WERI-Rb-1 (cell line): ENCODE results near the gene PPP1R37.

Source experiments
- DNase-seq: peaks from one replicate; pipeline ENCODE4 v3.0.0-alpha.2; 2020
- H3K27ac ChIP-seq: fragments of 250-450 bp; sonication (Bioruptor Pico); 2 replicates; pipeline ENCODE4 v1.5.1; 2020; ENCODE audit warnings: mild to moderate bottlenecking, moderate library complexity
- H3K27me3 ChIP-seq: fragments of 250-450 bp; sonication (Bioruptor Pico); 2 replicates; pipeline ENCODE4 v1.5.1; 2021; ENCODE audit warnings: mild to moderate bottlenecking, low read depth, moderate library complexity; ENCODE audit not compliant: insufficient read depth, severe bottlenecking
- H3K36me3 ChIP-seq: fragments of 250-450 bp; sonication (Bioruptor Pico); 2 replicates; pipeline ENCODE4 v1.5.1; 2020; ENCODE audit warnings: mild to moderate bottlenecking, moderate library complexity
- H3K4me3 ChIP-seq: 2 replicates; pipeline ENCODE4 v1.5.1; 2011; ENCODE audit warnings: low read depth, mild to moderate bottlenecking, control low read depth, low read length
- H3K9me3 ChIP-seq: fragments of 250-450 bp; sonication (Bioruptor Pico); 2 replicates; pipeline ENCODE4 v1.5.1; 2021; ENCODE audit warnings: mild to moderate bottlenecking, moderate library complexity; ENCODE audit not compliant: severe bottlenecking
- TF ChIP-seq, protein P1 (sequence below): IDR thresholded peaks from 2 replicates; pipeline ENCODE4 v1.5.1; 2011; ENCODE audit warnings: low read depth, mild to moderate bottlenecking, control low read depth, inconsistent platforms, low read length

PPP1R37 gene

DNA sequence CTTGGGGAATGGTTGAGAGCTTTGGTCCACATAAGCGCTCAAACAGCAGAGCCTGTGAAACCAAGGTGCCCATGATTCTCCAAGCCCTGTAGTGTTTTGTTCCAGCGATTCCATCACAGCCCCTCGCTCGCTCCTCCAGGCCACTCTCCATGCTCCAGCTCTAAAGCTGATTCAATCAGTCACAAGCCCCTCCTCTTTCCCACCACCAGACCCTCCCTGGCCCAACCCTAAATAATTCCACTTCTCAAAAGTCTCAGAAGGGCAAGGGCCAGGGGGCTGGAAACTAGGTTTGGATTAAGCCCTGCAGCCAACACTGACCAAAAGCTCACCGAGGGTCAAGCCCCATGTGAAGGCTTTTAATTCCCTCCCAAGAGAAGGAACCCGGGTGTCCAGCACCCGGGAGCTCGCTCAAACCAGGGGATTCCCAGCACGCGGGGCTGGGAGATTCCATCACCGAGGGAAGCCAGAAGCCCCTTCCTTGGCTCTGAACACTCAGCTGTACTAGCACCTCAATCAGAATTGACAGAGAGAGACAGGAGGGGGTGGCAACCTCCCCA is 18.2 kb upstream of the PPP1R37 start:
- H3K9me3 ChIP-seq: no peaks in the 10 kb centered on the region
- TF ChIP-seq, protein P1, sequence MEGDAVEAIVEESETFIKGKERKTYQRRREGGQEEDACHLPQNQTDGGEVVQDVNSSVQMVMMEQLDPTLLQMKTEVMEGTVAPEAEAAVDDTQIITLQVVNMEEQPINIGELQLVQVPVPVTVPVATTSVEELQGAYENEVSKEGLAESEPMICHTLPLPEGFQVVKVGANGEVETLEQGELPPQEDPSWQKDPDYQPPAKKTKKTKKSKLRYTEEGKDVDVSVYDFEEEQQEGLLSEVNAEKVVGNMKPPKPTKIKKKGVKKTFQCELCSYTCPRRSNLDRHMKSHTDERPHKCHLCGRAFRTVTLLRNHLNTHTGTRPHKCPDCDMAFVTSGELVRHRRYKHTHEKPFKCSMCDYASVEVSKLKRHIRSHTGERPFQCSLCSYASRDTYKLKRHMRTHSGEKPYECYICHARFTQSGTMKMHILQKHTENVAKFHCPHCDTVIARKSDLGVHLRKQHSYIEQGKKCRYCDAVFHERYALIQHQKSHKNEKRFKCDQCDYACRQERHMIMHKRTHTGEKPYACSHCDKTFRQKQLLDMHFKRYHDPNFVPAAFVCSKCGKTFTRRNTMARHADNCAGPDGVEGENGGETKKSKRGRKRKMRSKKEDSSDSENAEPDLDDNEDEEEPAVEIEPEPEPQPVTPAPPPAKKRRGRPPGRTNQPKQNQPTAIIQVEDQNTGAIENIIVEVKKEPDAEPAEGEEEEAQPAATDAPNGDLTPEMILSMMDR: no peak
- peak overlapping the region; percentile 58 for H3K27ac ChIP-seq
- H3K27me3 ChIP-seq: no peaks in the 10 kb centered on the region
- peaks cover 18% of the 10 kb centered on the region for H3K36me3 ChIP-seq
- H3K4me3 ChIP-seq: peak overlapping the region; percentile 23
- DNase-seq: no peak

DNA sequence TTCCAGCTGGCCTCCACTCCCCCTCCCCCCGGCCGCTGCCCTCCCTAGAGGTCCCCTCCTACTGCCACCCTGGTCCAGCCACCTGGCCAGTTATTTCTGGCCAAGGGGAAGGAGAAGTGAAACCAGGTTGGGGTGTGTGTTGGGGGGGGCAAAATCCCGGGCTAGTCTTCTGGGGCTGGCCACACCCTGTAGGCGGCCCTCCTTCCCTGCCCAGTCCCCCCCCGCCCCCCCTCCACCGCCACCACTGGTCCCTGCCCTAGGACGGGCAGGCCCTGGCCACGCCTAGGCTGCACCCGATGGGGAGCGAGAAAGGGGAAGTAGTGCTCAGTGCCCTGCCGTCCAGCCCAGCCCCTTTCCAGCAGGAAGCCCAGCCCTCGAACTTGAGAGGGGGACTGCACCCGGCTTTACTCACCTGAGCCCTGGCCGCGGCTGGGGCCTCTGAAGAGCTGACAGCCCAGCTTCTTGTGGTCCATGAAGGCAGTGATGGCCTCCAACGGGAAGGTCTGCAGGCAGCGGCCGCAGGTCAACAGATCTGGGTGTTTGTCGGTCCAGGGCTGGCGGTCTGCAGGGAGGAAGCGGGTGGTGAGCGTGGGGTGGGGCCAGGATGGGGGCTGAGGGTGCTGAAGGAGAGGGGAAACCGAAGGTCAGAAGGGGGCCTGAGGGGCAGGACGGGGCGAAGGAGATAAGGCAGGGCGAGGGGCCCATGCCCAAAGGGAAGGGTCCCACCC is 17.5 kb upstream of the PPP1R37 start:
- Histone ChIP-seq H3K9me3 (no peaks in the 10 kb centered on the region), H3K36me3 (peaks cover 11% of the 10 kb centered on the region), H3K27me3 (no peaks in the 10 kb centered on the region), H3K4me3 (peak overlapping the region; percentile 23; the same call in 1 of the 2 replicates), H3K27ac (peak overlapping the region; percentile 45; the same call in 1 of the 2 replicates)
- peak; percentile 85 for DNase-seq
- TF ChIP-seq, protein P1: no peak

GRCh38 chr19:45076029-45076850 is 16.7 kb upstream of the PPP1R37 start, which contains the start of gene ZNF296:
Gene ZNF296, minus strand, starts transcription at chr19:45076478. Its CDS starts 105 bp downstream, at chr19:45076373.
- H3K27ac ChIP-seq: peak within 1 kb of the TSS; percentile 45; the same call in 1 of the 2 replicates
- DNase-seq: no peak
- H3K4me3 ChIP-seq: no peak within 1 kb of the TSS
- H3K36me3 ChIP-seq: peaks cover 7% of the 10 kb centered on the region
- TF ChIP-seq, protein P1: no peak
- no peaks in the 10 kb centered on the region for H3K27me3 ChIP-seq
- H3K9me3 ChIP-seq: no peaks in the 10 kb centered on the region

DNA sequence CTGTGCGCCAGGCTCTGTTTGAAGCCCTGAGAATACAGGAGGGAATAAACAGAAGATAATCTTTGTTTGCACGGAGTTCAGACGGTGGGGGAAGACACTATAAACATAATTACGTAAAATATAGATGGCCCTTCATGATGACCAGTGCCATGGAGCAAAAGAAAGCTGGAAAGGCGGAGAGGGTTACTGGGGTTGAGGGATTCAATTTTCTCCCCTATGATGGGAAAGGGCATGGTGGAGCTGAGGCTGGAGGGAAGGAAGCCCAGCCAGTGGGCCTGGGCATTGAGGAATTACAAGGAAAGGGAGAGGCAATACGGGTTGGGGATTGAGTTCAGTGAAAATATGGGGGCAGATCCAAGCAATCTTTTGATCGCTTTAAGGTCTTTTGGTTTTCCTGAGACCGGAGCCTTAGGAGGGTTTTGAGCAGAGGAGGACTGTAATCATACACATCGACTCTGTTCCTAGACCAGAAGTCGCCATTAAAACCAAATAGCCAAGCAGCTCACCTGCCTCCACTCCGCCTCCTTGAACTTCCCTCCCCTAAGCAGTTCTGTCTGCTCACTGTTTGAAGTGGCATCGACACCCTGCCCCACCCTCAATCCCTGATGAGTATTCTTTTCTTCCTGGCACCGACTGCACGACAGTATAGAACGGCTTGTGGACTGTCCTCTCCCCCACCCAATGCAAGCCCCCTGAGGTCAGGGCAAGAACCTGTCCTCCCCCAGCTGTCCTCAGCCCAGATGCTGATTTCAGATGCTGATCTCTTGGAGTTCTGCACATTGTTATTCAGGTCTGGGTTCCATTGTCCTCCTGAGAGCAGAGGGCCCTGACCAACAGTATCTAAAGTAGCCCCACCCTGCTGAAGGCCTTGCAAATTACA is 15.9 kb upstream of the PPP1R37 start:
- no peaks in the 10 kb centered on the region for H3K27me3 ChIP-seq
- peaks cover 9% of the 10 kb centered on the region for H3K36me3 ChIP-seq
- DNase-seq: no peak
- H3K9me3 ChIP-seq: no peaks in the 10 kb centered on the region
- H3K4me3 ChIP-seq: no peak overlapping the region
- peak overlapping the region; percentile 4; the same call in 1 of the 2 replicates for H3K27ac ChIP-seq
- TF ChIP-seq, protein P1: no peak

DNA sequence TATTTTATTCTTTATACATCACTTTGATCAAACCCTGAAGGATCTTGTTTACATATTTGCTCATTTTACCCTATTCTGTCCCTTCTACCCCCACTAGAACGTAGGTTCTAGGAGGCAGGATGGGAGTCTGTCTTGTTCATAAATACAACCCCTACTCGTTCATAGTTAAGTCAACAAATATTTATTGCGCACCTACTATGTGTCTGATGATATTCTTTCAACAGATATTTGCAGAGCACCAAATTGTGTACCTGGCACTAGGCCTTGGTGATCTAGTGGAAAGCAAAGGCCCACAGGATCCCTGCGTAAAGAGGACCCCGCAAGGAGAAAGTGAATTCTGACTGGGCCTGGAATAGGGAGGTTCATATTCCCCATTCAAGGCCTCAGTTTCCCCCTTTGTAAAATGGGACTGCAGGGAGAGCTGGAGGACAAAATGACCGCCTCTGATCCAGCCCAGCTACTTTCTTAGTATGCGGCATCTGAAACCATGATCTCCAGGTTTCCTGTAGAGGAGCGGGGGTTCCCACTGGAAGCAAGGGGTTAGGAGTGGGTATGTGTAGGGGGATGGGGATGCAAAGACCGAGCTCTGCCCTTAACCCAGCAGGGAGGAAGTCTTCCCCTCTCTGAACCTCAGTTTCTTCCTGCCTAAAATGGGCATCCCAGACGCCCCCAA is 14.5 kb upstream of the PPP1R37 start:
- peak overlapping the region; percentile 99 for H3K4me3 ChIP-seq
- DNase-seq: no peak
- no peaks in the 10 kb centered on the region for H3K27me3 ChIP-seq
- H3K27ac ChIP-seq: peak overlapping the region; percentile 81; the same call in 1 of the 2 replicates
- peaks cover 16% of the 10 kb centered on the region for H3K36me3 ChIP-seq
- TF ChIP-seq, protein P1: no peak
- no peaks in the 10 kb centered on the region for H3K9me3 ChIP-seq
